Stimulated activated CD8-positive, alpha-beta memory T cell treated with anti-CD3 and anti-CD28 coated beads, Interleukin-12 subunit alpha, Interleukin-12 subunit beta, amount 100 ng/mL, for 24 hours (primary cell): Measurements from ENCODE around the gene NSMF.

Experiments
- DNase-seq: peaks from one replicate; pipeline ENCODE4 v3.0.0-alpha.2; 2020; ENCODE audit errors: extremely low read depth

The NSMF gene

DNA sequence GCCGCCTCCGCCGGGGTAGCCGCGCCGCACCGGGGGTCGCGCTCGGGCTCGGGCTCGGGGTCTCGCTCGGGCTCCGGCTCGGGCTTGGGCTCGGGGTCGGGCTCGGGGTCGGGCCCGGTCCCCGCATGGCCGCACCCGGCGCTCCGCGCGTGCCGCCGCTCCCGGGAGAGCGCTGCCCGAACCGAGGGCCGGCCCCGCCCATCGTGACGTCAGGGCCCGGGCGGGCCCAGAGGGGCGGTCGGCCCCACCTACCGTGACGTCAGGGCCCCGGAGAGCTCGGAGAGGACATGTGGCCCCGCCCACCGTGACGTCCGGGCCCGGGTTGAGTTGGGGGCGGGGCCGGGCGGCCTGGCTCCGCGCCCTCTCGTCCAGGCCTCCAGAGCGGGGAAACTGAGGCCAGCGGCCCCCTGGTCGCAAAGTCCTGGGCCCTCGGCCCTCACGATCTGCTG lies at the start of gene NSMF:
TSS of gene NSMF (minus strand) at position 183 of the 449 bp plus-strand sequence. CDS start 232 bp downstream, outside the sequence.
- peak; percentile 84 for DNase-seq

DNA sequence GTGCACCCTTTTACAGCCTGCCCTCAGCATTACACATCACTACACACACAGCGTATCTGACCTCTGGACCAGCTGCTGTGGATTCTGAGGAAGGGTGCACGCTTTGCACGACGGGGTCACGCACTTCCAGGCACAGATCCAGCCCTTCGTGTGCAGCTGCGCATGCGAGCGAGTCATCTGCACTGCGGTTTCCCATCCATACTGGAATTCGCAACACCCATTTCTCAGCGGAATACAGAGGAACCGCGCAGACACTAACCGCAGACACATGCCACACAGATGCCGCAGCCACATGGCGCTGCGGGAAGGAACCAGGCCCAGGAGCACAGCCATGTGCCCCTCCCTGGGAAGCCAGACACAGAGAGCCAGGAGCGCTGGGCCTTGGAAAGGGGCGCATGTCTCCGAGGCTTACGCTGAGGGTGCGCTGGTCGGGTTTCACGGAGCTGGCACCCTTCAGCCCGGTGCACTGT lies 47.6 kb upstream of the NSMF start:
- no peak for DNase-seq

DNA sequence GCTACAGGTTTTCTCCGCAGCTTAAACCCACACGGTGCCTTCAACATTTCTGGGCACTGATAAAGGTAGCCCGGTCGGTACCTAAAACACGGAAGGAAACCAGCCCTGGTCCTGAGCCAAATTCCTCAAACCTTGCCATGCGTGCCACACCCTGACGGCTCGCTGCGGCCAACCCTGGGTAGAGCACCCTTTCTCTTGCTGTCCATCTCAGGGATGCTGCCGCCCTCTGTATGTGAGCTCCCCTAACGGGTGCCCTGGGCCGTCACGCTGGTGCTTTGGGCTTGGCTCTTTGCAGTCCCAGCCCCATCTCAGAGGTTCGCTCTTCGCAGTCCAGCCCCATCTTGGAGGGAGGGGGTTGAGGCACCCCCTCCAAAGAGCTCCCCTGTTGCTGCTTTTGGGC lies 47.1 kb upstream of the NSMF start:
- DNase-seq = no peak

GRCh38 chr9:137505421-137506140 lies 46.4 kb upstream of the NSMF start:
- DNase-seq = no peak

DNA sequence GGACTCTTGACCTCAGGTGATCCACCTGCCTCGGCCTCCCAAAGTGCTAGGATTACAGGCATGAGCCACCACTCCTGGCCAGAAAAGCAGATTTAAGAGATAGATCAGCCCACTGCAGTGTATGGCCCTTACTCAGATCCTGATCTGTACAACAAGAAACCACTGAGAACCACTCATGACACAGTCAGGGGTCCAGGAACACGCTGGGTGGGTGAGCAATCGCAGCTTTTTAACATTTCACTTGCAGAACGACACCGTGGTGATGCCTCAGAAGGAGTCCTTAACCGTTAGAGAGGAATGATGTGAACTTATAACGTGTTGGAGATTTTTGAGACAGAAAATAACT lies 45.3 kb upstream of the NSMF start:
- no peak for DNase-seq

DNA sequence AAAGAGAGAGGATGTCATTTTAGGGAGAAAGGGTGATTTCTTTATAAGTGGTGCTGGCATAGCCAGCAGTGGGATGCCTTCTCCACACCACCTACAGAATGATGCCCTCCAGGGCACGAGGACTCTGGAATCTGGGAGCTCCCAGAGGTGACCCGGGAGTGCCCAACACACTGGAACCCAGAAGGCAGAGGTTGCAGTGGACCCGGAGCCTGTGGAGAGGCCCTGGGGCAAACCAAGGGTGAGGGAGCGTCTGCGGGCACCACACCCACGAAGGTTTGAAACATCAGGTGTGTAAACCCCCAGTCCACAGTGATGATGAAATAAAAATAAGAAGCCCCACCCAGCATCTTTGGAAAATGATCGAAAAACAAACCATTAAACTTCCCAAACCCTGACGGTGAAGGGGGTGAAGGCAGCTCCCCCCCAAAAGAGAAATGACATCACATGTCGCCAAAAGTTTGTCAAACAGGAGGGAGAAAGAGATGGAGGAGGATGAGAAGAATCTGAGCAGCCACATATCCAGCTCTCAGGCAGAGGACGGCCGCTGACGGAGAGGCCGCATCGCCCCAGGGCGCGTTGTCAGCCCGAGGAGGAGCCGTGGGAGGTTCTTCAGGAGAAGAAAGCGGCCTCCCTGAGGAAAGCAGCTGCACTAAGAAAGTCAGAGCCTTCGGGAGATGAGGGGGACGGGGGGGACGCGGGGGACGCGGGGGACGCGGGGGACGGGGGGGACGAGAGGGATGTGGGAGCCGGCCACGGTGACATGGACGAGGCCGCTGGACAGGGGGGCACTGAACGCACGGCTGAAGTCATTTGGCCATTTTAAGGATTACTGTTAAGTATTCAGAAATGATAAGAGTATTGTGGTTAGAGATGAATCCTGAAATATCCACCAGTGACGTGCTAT lies 43.1 kb upstream of the NSMF start:
- DNase-seq = no peak

DNA sequence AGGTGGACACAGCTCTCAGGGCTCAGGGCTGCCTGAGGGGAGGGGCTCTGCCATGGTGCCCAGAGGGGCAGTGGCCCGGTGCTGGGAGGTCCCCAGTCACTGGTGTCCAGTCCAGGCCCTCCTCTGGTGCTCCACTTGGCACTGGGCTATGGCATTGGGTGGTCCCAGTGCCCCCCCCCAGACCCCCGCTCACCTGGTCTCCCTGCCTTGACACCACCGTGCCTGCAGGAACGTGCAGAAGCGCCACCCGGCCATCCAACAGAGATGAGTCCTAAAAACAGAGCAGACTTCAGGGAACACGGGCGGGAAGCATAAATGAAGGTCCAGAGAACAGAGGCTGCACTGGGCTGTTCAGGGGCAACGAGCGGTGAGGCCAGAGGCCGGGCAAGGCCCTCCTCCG lies 42.3 kb upstream of the NSMF start:
- DNase-seq = no peak

GRCh38 chr9:137500666-137501397 lies 41.7 kb upstream of the NSMF start:
- DNase-seq = no peak

GRCh38 chr9:137499858-137500661 lies 40.9 kb upstream of the NSMF start:
- no peak for DNase-seq

- no peak for DNase-seq
Observed at GRCh38 chr9:137499416-137499815, 40.3 kb upstream of the NSMF start.

- DNase-seq = no peak
Observed at GRCh38 chr9:137498720-137499150, 39.6 kb upstream of the NSMF start.

- DNase-seq = no peak
Observed at GRCh38 chr9:137497921-137498719, 39.0 kb upstream of the NSMF start.

GRCh38 chr9:137496601-137497375 lies 37.7 kb upstream of the NSMF start:
- no peak for DNase-seq

GRCh38 chr9:137494550-137495351 lies 35.6 kb upstream of the NSMF start:
- no peak for DNase-seq

DNA sequence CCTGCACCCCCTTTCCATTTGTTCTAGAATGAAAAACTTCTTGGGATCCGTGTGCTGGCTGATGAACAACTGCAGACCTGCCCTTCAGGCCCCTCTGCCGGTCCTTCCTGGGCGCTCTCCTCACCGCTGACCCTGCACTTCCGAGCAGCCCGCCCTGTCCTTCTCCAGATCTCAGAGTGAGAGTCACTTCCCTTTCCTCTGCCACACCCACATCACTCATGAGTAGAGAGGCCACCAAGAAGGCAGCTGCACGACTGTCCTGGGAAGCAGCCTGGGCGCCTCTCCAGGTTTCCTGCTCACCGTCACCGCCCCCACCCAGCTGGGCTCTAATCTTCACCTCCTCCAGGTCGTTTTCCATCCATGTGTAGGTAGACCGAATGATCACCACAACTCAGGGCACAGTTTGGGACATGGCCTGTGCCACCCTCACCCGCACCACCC lies 35.0 kb upstream of the NSMF start:
- no peak for DNase-seq

DNA sequence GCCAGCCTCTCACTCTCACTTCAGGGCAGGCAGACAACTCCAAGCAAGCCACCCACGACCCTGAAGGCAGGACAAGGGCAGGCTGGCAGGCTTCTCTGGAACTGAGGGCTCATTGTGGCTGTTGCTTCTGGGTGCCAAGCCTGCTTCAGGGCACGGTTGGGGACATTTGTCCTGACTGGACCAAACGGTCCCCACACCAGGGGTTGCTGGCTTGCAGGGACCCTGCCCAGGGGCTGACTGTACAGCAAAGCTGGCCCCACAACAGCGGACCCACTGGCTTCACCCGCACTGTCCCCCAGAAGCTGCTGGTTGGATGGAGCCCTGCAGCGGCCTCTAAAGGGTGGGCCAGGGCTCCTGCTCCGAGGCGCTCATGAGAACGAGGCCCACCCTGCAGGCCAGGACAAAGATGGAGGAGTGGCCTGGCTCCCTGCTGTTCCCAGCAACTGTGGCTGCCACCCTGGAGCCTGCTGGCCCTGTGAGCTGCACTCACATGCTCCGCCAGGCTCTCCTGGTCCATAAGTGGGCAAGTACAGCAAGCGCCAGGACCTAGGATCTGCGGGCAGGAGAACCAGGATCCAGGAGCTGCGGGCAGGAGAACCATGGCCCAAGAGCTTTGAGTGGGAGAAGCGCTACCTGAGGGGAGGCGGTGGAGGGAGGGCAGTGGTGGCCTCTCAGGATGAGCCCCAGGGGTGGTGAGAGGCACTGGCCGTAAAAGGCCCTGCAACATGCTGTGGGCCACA lies 34.4 kb upstream of the NSMF start:
- DNase-seq = no peak

DNA sequence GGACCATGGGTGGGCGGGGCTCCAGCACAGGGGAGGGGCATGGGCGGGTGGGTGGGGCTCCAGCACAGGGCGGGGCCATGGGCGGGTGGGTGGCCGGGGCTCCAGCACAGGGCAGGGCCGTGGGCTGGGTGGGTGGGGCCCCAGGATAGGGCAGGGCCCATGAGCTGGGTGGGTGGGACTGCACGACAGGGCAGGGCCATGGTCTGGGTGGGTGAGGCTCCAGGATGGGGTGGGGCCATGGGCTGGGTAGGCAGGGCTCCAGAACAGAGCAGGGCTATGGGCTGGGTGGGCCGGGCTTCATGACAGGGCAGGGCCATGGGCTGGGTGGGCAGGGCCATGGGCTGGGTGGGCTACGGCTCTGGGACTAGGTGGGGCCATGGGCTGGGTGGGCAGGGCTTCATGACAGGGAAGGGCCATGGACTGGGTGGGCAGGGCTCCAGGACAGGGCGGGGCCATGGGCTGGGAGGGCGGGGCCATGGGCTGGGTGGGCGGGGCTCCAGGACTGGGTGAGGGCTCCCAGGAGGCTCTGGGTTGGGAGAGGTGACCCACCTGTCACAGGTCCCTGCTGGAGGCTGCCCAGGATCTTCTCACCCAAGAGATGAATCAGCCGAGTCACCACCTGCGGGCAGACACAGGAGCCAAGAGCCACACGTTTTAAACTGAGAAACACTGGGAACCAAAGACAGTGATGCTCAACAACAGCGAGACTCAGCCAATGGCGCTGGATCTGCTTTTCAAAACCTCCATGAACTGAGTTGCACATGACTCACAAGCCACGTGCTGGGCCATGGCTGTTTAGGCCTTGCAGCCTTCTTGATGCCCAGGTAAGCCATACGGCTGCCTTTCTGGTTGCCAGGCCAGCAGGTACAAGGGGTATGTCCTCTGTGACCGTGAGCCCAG lies 33.6 kb upstream of the NSMF start:
- no peak for DNase-seq
